ENCODE measurements around the gene BHLHA15.

GRCh38 chr7:98175260-98175940, 35.8 kb upstream of the BHLHA15 start:
- TF ChIP-seq CTCF (conservative IDR thresholded peaks at IDR 0.05 in 1 of 2, IDR thresholded peaks at IDR 0.05 in 1 of 2; ENCODE audit: extremely low read depth in 1 of 2, insufficient read depth in 1 of 2, low read depth in 1 of 2, low read length in 2 of 2) = no peak
- TF ChIP-seq EZH2 (IDR thresholded peaks at IDR 0.05; ENCODE audit: borderline replicate concordance, low read length) = no peak
